EL (cell line): ENCODE results near the gene TSR1.

Source experiments
- DNase-seq: peaks from one replicate; pipeline ENCODE4 v3.0.0-alpha.2; 2016

The TSR1 gene

DNA sequence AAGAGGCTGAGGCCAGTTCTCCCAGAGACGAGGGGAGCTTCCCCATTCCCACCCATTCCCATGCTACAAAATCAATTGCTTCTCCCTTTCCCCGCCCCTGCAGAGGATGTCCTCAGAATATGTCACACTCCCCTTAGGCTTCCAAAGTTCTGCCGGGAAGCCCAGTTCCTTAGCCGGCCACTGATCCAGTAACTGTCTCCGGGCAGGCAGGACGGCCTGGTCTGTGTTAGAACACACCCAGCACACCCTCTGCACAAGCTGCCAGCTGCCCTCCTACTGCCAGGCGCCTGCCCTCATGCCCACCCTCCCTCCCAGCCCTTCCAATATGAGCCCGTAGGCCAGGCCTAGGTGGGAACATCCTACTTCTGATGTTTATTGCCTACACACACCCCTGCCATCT is 32.1 kb upstream of the TSR1 start:
- DNase-seq: no peak

- no peak for DNase-seq
These were observed 30.7 kb upstream of the TSR1 start for GRCh38 chr17:2366747-2367494.

DNA sequence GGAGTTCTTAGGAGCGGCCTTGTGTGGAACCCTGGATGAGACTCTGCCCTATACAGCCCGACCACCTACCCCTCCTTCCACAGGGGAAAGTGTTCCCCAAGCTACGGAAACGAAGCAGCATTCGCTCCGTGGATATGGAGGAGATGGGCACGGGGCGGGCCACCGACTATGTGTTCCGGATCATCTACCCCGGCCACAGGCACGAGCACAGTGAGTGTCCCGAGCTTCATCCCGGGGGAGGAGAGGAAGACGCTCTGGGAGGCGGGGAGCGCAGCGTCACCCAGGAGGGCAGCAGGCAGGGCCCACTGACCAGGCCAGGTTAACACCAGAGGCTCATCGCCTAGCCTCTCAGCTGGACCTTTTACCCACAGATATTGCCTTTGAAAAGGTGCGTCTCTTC is 28.9 kb upstream of the TSR1 start:
- no peak for DNase-seq

DNA sequence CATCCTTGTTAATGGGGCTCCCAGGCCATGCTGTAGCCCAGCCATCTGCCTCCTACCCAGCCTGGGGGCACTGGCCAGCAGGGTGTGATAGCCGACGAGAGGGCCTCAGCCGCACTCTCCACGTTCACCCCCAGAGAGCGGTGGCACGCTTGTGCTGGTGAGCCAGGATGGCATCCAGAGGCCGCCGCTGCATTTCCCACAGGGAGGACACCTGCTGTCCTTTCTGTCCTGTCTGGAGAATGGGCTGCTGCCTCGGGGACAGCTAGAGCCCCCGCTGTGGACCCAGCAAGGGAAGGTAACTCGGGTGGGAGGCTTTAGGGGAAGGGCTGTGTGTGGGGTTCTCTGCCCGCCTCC is 28.5 kb upstream of the TSR1 start:
- no peak for DNase-seq

DNA sequence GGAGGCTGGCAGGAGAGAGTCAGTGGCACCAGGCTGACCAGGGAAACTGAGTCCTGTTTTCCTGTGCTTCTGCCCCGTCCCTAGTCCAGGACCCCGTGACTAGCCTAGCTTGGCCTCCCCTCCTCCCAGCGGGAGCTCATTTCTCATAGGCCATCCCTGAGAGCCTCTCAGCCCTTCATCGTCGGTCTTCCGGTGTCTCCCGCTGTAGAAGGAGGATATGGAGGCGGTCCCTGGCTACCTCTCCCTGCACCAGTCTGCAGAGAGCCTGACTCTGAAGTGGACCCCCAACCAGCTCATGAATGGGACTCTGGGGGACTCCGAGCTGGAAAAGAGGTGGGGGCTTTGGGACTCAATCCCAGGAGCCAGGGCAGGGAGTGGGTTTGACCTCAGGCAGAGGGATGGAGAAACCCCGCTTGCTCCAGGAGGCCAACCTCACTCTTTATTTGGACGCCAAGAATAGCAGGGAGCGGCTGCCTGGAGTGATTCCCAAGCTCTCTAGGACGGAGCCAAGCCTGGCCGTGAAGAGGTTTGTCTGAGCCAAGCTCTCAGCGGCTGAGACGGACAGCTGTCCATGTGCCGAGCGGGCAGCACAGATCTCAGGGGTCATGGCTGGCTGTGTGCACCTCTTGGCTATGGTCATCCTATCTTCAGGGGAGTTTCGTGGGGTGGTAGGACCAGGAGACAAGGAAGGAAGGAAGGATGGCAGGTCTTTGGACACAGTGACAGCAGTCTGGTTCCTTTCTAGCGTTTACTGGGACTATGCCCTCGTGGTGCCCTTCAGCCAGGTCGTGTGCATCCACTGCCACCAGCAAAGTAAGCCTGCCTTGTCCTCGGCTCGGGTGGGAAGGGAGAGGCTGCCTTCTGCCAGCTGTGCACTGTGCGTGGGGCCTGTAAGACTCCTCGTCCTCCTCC is 27.9 kb upstream of the TSR1 start:
- no peak for DNase-seq

DNA sequence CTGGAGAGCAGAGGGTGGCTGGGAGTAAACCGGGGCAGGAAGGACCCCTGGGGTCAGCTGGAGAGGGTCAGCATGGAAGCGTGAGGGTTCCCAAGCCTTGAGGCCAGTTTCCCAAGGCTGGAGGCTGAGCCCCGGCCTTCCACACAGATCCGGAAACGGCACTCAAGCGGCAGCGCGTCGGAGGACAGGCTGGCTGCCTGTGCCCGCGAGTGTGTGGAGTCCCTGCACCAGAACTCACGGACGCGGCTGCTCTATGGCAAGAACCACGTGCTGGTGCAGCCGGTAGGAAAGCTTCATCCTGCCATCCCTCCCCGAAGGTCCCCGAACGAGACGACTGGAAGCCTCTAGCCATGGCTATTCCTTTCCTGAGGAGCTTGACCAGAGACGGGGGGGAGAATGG is 27.1 kb upstream of the TSR1 start:
- no peak for DNase-seq

GRCh38 chr17:2362881-2363280 is 26.6 kb upstream of the TSR1 start:
- DNase-seq: no peak

DNA sequence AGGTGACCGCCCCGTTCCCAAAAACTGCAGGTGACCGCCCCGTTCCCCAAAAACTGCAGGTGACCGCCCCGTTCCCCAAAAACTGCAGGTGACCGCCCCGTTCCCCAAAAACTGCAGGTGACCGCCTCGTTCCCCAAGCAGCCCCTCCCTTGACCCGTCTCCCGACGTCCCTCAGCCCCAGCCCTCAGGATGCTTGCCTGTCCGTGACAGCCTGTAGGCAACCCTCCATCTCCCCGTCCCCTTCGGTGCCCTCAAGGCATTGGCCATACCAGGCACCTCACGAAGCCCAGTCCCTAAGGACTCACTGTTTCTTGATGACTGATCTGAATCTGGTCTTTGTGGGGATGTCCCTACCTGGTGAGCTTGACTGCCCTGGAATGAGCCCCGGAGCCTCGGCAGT is 26.2 kb upstream of the TSR1 start:
- no peak for DNase-seq

DNA sequence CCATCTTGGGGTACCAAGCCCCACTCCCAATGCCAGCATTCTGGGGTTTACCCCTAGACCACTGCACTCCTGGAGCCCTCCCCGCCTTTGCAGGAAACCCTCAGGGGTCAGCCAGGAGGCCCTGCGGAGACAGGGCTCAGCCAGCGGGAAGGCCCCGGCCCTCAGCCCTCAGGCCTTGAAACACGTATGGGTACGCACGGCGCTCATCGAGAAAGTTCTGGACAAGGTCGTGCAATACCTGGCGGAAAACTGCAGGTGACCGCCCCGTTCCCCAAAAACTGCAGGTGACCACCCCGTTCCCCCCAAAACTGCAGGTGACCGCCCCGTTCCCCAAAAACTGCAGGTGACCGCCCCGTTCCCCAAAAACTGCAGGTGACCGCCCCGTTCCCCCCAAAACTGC is 25.8 kb upstream of the TSR1 start:
- DNase-seq: no peak

DNA sequence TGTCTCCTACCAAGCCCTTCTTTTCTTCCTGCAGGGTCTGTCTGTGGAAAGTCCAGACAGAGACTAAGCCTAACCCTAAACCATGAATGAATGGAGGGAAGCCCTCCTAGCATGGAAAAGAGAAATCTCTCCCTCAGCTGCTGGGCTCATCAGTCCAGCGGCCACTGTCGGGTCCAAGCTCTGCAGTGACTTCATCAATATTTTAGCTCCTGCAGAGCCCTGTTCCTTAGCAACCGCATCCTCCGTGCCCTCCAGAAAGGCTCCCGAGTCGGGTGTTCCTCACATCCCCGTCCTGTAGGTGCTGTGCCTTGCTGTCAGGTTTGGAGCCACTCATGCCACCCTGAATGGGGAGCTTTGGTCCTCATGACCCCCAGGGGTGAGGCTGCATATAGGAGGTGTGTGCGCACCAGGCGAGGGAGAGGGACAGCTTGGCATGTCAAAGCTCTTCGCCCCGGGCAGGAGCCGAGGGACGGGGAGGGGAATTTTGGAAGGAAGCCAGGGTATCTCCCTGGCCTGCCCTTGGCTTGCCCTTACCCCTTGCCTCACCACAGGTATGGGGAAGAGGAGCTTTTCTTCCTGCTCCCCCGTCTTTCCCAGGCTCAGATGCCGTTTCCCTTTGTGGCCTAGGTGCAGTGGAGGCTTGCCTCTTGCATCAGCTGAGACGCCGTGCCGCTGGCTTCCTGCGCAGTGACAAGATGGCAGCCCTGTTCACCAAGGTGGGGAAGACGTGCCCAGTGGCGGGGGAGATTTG is 24.9 kb upstream of the TSR1 start:
- no peak for DNase-seq

DNA sequence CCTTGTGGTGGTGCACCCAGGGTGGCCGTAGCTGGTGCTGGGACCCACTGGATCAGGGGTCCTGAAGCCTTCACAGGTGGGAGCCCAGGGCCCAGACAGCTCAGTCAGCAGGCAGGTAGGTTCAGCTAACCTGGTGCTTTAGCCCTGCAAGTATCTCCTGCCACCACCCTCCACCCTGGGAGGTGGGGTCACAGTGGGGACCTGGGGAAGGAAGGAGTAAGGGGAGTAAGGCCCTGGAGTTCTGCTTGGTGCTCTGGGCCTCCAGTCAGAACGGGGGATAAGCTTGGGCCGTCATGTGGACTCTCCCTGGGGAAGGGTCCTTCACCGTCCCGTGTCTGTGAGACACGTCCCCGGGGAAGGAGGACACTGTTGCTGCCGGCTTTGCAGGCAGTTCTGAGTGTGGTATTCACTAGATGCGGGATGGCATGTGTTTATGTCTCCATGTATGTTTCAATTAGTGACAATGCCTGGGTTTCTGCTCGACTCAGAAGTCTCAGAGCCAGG is 21.7 kb upstream of the TSR1 start:
- no peak for DNase-seq

- DNase-seq: no peak
These were observed 21.0 kb upstream of the TSR1 start for GRCh38 chr17:2357237-2357636.

DNA sequence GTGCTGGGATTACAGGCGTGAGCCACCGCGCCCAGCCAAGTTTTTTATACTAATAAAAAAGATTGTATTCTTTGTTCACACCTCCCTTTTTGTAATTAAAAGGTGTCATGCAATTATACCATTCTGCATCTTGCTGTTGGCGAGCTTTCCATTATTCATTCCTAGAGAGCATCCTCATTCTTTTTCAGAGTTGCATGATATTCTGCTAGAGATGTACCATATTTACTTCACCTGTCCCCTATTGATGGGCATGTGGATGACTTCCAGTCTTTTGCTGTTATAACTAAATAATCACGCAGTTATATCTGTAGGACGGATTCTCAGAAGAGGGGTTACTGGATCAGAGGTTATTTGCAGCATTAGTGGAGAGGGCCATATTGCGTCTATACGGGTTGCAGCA is 18.1 kb upstream of the TSR1 start:
- no peak for DNase-seq

- DNase-seq: no peak
These were observed 15.0 kb upstream of the TSR1 start for GRCh38 chr17:2351269-2351668.

DNA sequence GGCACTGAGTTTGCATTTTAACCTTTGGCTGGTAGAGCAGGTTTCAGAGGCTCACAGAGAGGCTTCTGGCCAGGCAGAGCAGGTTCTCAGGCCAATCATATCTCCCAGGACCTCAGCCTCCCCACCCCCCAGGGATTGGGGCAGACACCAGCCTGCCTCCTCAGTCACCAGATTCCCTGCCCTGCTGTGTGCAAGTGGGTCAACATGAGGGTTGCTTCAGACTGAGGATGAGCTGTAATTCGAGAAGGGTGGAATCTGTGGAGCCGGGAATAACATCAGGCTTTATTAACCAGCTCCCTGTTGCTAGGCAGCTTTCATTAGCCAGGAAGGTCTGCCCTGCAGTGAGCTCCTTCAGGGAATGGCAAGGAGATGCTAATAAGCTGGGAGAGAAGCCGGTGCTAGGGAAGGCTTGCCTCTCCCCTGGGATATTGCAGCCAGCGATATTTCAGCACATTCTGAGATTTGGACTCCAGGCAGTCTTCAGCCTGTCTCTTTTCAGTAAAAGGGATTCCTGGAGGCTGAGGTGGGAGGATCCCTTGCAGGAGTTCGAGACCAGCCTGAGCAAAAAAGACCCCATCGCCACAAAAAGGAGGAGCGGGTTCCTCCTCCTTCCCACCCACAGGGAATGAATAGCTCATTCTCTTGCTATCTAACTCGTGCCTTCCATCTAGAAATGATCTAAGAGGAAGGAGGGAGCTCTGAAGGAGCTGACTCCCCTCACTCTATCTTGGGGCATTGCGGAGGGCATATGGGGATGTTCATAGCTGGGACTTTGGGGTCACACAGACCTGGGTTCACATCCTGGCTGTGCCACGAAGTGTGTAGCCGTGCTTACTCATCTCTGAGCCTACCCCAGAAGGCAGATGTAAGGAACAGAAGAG is 11.8 kb upstream of the TSR1 start:
- DNase-seq: peak; percentile 80

GRCh38 chr17:2346475-2346874 is 10.2 kb upstream of the TSR1 start:
- DNase-seq: no peak

DNA sequence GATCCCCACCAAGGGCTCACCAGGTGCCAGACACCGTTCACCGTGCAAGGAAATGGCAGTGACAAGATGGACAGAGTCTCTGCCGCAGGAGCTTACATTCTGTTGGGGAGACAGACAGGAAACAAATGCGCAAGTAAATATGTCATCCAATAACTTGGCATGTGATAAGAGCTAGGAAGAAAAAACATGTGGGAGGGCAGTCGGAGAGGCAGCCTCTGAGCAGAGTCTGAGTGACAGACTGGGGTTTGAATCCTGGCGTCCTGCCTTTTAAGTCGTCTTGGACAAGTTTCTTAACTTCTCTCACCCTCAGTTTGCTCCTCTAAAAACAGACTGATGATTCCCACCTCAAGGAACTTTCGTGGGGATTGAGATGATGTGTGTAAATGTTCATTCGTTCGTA is 8.3 kb upstream of the TSR1 start:
- DNase-seq: no peak

DNA sequence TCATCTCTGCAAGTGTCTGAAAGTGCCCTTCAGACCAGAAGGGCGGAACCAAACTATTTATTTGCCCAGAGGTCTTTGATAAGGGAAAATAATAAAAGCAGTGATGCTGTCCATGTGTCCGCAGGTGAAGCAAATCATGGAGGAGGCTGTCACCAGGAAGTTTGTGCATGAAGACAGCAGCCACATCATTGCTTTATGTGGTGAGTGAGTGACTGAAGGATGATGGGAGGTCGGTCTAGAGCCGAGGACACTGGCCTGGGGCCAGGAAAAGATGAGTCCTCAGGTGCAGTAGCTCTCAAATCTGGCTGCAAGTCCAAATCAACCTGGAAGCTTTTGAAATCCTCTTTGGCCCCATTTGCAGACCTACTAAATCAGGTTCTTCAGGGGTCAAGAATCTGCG is 7.2 kb upstream of the TSR1 start:
- no peak for DNase-seq

GRCh38 chr17:2338315-2338657 is 2.0 kb upstream of the TSR1 start:
- DNase-seq: peak; percentile 25

- peak; percentile 70 for DNase-seq
These were observed 1.5 kb upstream of the TSR1 start for GRCh38 chr17:2337544-2338314.

- peak; percentile 51 for DNase-seq
These were observed 741 bp upstream of the TSR1 start, which contains the start of gene SGSM2 for GRCh38 chr17:2336852-2337543. SGSM2 (plus strand) TSS chr17:2337501; CDS start chr17:2337689, 188 bp downstream.
